HG02884 (cell line): ENCODE data around the gene H3-3A.

Experiments used
- ATAC-seq: cut with Tn5 transposase; IDR thresholded peaks from one replicate; pipeline ENCODE4 v1.9.1; 2021; ENCODE audit warnings: mild to moderate bottlenecking, moderate library complexity; ENCODE audit not compliant: unreplicated experiment

The H3-3A gene

DNA sequence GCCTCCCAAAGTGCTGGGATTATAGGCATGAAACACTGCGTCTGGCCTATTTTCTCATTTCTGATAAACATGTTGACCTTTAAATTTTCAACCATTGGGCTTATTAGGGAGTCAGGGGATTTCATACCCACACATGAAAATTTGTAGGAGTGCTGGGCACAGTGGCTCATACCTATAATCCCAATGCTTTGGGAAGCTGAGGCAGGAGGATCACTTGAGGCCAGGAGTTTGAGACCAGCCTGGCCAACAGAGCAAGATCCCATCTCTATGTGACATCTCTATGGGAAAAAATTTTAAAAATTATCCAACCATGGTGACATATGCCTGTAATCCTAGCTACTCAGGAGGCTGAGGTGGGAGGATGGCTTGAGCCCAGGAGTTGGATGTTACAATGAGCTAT lies 10.5 kb upstream of the H3-3A start:
- no peak for ATAC-seq

- ATAC-seq, result no peak
These were observed 7.8 kb upstream of the H3-3A start for GRCh38 chr1:226054519-226055327.

GRCh38 chr1:226059709-226060108 lies 2.8 kb upstream of the H3-3A start:
- no peak for ATAC-seq

DNA sequence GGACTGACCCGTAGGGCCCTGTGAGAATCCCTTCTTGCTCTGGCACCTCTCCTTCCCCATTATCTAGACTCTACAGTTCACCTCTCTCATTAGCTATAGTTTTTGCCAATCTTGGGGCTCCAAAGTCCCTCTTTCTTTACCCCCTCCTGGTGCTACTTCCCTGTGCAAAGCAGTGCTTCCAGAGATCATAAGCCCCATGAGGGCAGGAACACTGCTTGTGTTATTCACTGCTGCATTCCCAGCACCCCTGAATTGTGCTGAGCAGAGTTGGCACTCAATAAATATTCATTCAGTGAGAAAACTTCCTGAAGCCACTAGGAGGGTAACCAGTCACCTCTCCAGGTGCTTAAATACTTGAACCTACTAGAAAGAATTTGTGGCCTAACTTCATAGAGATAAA lies 2.1 kb upstream of the H3-3A start:
- ATAC-seq, result no peak

GRCh38 chr1:226061068-226061840 lies 1.3 kb upstream of the H3-3A start:
- no peak for ATAC-seq

GRCh38 chr1:226061841-226062557 lies 517 bp upstream of the H3-3A start:
- peak; percentile 37 for ATAC-seq

DNA sequence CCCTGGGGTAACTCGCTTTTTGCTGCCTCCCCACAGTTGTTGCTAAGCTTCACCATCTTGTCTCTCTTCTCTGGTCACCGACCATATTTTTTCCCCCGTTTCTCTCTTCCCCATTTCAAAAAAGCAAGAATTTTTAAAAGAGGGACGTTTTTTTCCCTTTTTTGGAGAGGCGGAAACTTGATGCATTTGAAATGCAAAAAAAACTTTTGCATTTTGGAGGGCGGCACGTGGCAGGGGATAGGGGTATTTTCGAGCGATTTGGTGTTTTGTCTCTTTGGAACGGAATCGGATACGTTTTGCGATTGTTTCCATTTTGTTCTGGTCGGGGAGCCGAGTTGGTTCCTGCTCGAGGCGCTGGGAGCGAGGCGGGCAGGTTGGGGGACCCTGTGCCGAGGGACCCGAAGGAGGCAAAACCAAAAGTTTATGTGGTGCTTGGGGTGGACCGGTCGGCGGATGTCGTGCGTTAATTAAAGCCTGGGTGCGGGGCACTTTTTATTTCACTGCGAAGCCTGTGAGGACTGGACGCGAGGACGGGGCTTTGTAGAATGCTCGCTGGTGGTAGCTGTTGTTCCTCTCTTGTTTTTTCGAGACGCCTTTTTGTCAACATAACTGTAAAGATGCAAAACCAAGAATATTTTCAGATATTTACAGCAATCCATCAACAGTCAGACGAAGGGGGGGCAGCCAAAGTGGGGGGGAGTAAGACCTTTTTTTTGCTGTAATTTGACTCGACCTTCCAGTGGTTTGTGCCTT lies 884 bp downstream of the H3-3A start:
- ATAC-seq, result peak; percentile 2

GRCh38 chr1:226063977-226064815 lies 1.7 kb downstream of the H3-3A start:
- ATAC-seq, result no peak

DNA sequence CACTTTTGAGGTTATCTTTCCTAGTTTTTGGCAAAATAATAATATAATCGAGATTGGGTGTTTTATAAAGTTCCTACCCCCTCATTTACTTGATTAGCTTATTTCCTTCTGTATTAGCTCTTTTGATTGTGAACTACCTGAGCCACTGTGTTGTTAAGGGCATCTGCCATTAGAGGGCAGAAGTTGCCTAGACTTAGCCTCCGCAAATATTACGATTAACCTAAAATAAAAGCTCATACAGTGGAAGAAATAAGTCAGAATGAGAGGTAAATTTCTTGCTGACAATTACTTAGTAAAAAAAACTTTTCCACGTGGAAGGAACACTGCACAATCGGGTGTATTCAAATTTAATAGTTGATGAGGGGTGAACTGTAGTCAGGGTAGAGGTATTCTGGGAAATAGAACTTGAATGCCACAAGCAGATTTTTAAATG lies 2.3 kb downstream of the H3-3A start:
- ATAC-seq, result no peak

GRCh38 chr1:226066415-226067078 lies 4.0 kb downstream of the H3-3A start:
- no peak for ATAC-seq

DNA sequence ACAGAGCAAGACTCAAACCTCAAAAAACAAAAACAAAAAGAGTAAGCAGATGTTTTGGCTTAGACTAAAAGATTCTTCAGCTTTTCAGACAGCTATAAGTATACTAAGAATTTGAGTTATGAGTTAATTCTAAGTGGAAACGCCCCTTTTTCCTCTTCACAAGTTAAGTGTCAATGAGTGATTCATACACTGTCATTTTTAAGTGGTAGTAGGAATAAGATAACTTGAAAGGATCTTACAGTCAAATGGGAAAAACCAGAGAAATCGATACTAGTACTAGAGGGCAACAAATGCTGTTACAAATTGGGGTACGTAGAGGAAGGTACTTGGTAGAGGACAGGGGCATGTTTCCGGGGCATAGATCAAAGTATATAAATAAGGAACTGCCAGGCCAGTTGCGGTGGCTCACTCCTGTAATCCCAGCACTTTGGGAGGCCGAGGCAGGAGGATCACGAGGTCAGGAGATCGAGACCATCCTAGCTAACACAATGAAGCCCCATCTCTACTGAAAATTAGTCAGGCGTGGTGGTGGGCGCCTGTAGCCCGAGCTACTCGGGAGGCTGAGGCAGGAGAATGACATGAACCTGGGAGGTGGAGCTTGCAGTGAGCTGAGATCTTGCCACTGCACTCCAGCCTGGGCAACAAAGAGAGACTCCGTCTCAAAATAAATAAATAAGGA lies 7.4 kb downstream of the H3-3A start:
- ATAC-seq, result no peak

DNA sequence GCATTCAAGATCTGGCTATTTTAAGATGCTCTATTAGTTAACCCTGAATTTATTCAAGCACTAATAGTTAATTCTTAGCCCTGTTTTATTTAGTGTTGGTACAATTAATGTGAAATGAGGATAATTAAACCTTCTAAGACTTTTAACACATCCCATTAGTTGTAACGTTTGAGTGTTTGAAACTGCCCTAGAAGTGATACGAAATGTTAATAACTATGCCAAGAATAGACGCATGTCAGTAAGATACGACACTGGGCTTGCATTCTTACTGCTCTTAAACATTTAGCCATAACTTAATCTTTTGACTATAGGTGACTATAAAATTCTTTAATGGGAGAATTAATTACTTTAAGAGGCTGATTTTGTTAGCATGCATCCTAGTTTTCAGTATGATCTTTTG lies 9.8 kb downstream of the H3-3A start:
- no peak for ATAC-seq

GRCh38 chr1:226073184-226073950 lies 10.9 kb downstream of the H3-3A start:
- ATAC-seq, result no peak

- ATAC-seq, result no peak
These were observed 11.5 kb downstream of the H3-3A start for GRCh38 chr1:226074046-226074445.

DNA sequence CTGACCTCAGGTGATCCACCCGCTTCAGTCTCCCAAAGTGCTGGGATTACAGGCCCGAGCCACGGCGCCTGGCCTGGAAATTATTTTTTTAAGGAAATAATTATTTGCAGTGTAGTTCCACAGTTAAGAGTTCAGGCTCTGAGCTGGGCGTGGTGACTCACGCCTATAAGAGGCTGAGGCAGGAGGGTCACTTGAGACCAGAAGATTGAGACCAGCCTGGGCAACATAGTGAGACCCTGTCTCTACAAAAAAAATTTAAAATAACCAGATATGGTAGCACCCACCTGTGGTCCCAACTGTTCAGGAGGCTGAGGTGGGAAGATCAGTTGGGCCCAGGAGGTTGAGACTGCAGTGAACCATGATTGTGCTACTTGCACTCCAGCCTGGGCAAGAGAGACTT lies 13.9 kb downstream of the H3-3A start:
- no peak for ATAC-seq

- ATAC-seq, result no peak
These were observed 15.9 kb downstream of the H3-3A start for GRCh38 chr1:226078374-226078773.

GRCh38 chr1:226082587-226082917 lies 20.0 kb downstream of the H3-3A start:
- ATAC-seq, result no peak

DNA sequence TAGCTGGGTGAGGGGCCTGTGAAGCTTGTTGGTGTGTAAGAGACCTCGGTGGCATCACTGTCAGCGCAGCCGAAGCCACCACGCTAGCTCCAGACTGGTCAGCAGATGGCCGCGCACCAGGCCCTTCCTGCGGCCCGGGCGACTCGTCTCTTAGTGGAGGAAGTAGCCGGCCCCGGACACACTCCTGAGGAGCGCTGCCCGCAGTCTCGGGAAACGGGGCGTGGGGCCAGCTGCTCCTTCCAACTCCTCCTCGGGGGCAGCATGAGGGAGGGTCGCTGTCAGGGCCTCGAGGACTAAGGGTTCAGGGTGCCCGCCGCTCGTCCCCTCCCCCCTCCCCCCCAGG lies 20.4 kb downstream of the H3-3A start:
- ATAC-seq, result peak; percentile 9
